H1 (cell line): Measurements from ENCODE around the gene DBH. TPM values are rescaled to one million over a fixed set of nuclear protein-coding genes. Genes with fewer than 3 reads are reported as not detected.

Experiments used
- CTCF ChIA-PET: fragments of 300-600 bp; sonication (Branson Sonifier 250); formaldehyde crosslinking; loops from one replicate; lab custom pipeline; 2021; ENCODE audit not compliant: partially characterized antibody; lab: Charles Lee
- POLR2A ChIA-PET: fragments of 300-600 bp; sonication (Branson Sonifier 250); formaldehyde crosslinking; loops from one replicate; lab custom pipeline; 2021; ENCODE audit warnings: inconsistent platforms; ENCODE audit not compliant: partially characterized antibody; lab: Charles Lee
- DNase-seq, 2 experiments: peaks; one replicate each; pipeline versions ENCODE4 v3.0.0 to v3.0.0-alpha.2; 2010 to 2022; ENCODE audit warnings: low spot score in 2 of 2, low read depth in 1 of 2, mixed read lengths in 1 of 2
- FAIRE-seq: peaks from 2 replicates; lab custom pipeline; 2011; peaks lifted over from hg19 to GRCh38; lab: Jason Lieb, UNC
- H2AFZ ChIP-seq: 2 replicates; pipeline ENCODE4 v1.8.1; 2012; ENCODE audit warnings: low read length, inconsistent platforms
- H2AK5ac ChIP-seq: 2 replicates; pipeline ENCODE4 v1.6.1; 2013; ENCODE audit warnings: low read depth, low read length
- H2BK120ac ChIP-seq: replicated peaks from 2 replicates; pipeline ENCODE3; 2013; ENCODE audit warnings: low read depth, low read length, inconsistent platforms
- H2BK12ac ChIP-seq: 2 replicates; pipeline ENCODE4 v1.6.1; 2013; ENCODE audit warnings: low read depth, low read length
- H2BK15ac ChIP-seq: 2 replicates; pipeline ENCODE4 v1.6.1; 2013; ENCODE audit warnings: low read length
- H2BK20ac ChIP-seq: 2 replicates; pipeline ENCODE4 v1.6.1; 2013; ENCODE audit warnings: low read length
- H2BK5ac ChIP-seq: 2 replicates; pipeline ENCODE4 v1.6.1; 2013; ENCODE audit warnings: low read depth, low read length
- H3K14ac ChIP-seq: 2 replicates; pipeline ENCODE4 v1.6.1; 2013; ENCODE audit warnings: inconsistent platforms; ENCODE audit not compliant: insufficient read length
- H3K18ac ChIP-seq: 2 replicates; pipeline ENCODE4 v1.6.1; 2013; ENCODE audit warnings: low read length; ENCODE audit errors: extremely low read depth
- H3K23ac ChIP-seq: 2 replicates; pipeline ENCODE4 v1.6.1; 2013; ENCODE audit warnings: inconsistent platforms; ENCODE audit not compliant: insufficient read length
- H3K23me2 ChIP-seq: 2 replicates; pipeline ENCODE4 v1.6.1; 2013; ENCODE audit warnings: low read depth, low read length
- H3K27ac ChIP-seq: 2 replicates; pipeline ENCODE4 v1.6.1; 2011; ENCODE audit warnings: low read depth, low read length, inconsistent platforms
- H3K27me3 ChIP-seq, 4 experiments: replicated peaks in 1 of 4; 1 replicate in 1 of 4; 2 replicates in 3 of 4; pipeline versions ENCODE4 v1.6.1 to v1.8.1; 2011 to 2013; ENCODE audit warnings: low read length in 3 of 4, mild to moderate bottlenecking in 3 of 4, inconsistent platforms in 2 of 4, mixed read lengths in 2 of 4, moderate library complexity in 1 of 4; ENCODE audit not compliant: control insufficient read depth in 3 of 4, insufficient read depth in 3 of 4; ENCODE audit errors: extremely low read depth in 1 of 4
- H3K36me3 ChIP-seq, 4 experiments: 2 replicates each; pipeline versions ENCODE4 v1.6.1 to v1.8.1; 2011 to 2013; ENCODE audit warnings: mild to moderate bottlenecking in 4 of 4, low read length in 3 of 4, moderate library complexity in 2 of 4, control low read depth in 1 of 4, inconsistent platforms in 1 of 4; ENCODE audit not compliant: insufficient read depth in 4 of 4, control insufficient read depth in 2 of 4
- H3K4ac ChIP-seq: replicated peaks from 2 replicates; pipeline ENCODE3; 2013; ENCODE audit warnings: low read length, low read depth, mixed read lengths, inconsistent platforms; ENCODE audit not compliant: insufficient read length
- H3K4me1 ChIP-seq, 4 experiments: replicated peaks in 1 of 4; 1 replicate in 1 of 4; 2 replicates in 3 of 4; pipeline versions ENCODE4 v1.6.1 to v1.8.1; 2011 to 2013; ENCODE audit warnings: low read length in 3 of 4, inconsistent platforms in 2 of 4, mixed read lengths in 1 of 4; ENCODE audit not compliant: insufficient read depth in 4 of 4, control insufficient read depth in 3 of 4
- H3K4me2 ChIP-seq, 2 experiments: 2 replicates each; pipeline versions ENCODE4 v1.6.1 to v1.8.1; 2011 to 2013; ENCODE audit warnings: low read depth in 2 of 2, low read length in 2 of 2, control low read depth in 1 of 2, inconsistent platforms in 1 of 2, mild to moderate bottlenecking in 1 of 2; ENCODE audit not compliant: insufficient read depth in 1 of 2
- H3K4me3 ChIP-seq, 4 experiments: fragments of 200-600, 300-600 bp in 1 of 4; sonication (generic), shearing (Covaris generic), sonication (Bioruptor Twin) in 1 of 4; 2 replicates each; pipeline versions ENCODE4 v1.5.1 to v1.8.1; 2011 to 2016; ENCODE audit warnings: low read length in 4 of 4, low read depth in 3 of 4, control low read depth in 2 of 4, inconsistent platforms in 2 of 4, mild to moderate bottlenecking in 2 of 4, mixed read lengths in 1 of 4, moderate library complexity in 1 of 4; ENCODE audit not compliant: insufficient read depth in 2 of 4; ENCODE audit errors: extremely low read depth in 1 of 4
- H3K56ac ChIP-seq: replicated peaks from 2 replicates; pipeline ENCODE3; 2013; ENCODE audit warnings: low read depth, mild to moderate bottlenecking, mixed read lengths, low read length, inconsistent platforms; ENCODE audit not compliant: insufficient read length
- H3K79me1 ChIP-seq: 2 replicates; pipeline ENCODE4 v1.6.1; 2013; ENCODE audit warnings: low read depth, low read length, control low read depth
- H3K79me2 ChIP-seq, 2 experiments: 2 replicates each; pipeline versions ENCODE4 v1.6.1 to v1.8.1; 2012 to 2013; ENCODE audit warnings: low read length in 2 of 2, mild to moderate bottlenecking in 2 of 2, inconsistent platforms in 1 of 2; ENCODE audit not compliant: insufficient read depth in 2 of 2, control insufficient read depth in 1 of 2
- H3K9ac ChIP-seq, 4 experiments: replicated peaks in 1 of 4; 1 replicate in 1 of 4; 2 replicates in 3 of 4; pipeline versions ENCODE4 v1.6.1 to v1.8.1; 2011 to 2013; ENCODE audit warnings: low read depth in 3 of 4, low read length in 3 of 4, control low read depth in 2 of 4, mild to moderate bottlenecking in 2 of 4, moderate library complexity in 2 of 4, inconsistent platforms in 1 of 4; ENCODE audit errors: extremely low read depth in 1 of 4
- H3K9me3 ChIP-seq, 2 experiments: 2 replicates each; pipeline versions ENCODE4 v1.6.1 to v1.8.1; 2012 to 2013; ENCODE audit warnings: mild to moderate bottlenecking in 2 of 2, moderate library complexity in 2 of 2, control low read depth in 1 of 2, inconsistent platforms in 1 of 2, low read depth in 1 of 2, low read length in 1 of 2, mixed read lengths in 1 of 2; ENCODE audit not compliant: insufficient read depth in 2 of 2
- H4K20me1 ChIP-seq, 2 experiments: replicated peaks in 1 of 2; 2 replicates each; pipeline versions ENCODE3 to v1.8.1; 2011 to 2013; ENCODE audit warnings: inconsistent platforms in 2 of 2, low read length in 2 of 2, mild to moderate bottlenecking in 1 of 2; ENCODE audit not compliant: insufficient read depth in 2 of 2, control insufficient read depth in 1 of 2
- H4K5ac ChIP-seq: 2 replicates; pipeline ENCODE4 v1.6.1; 2013; ENCODE audit warnings: low read length, low read depth, mixed read lengths, inconsistent platforms; ENCODE audit not compliant: insufficient read length
- H4K8ac ChIP-seq: 2 replicates; pipeline ENCODE4 v1.8.0; 2013; ENCODE audit warnings: mild to moderate bottlenecking, moderate library complexity, low read length, inconsistent platforms; ENCODE audit not compliant: insufficient read depth; ENCODE audit errors: extremely low read depth
- H4K91ac ChIP-seq: replicated peaks from 2 replicates; pipeline ENCODE3; 2013; ENCODE audit warnings: low read length, mixed read lengths, inconsistent platforms; ENCODE audit not compliant: insufficient read length
- CBX8 ChIP-seq: fragments of 300-800, 300-1000 bp; sonication (generic); IDR thresholded peaks from 2 replicates; pipeline ENCODE4 v1.7.1; 2016; ENCODE audit warnings: low read depth, low read length, borderline replicate concordance
- CHD1 ChIP-seq: IDR thresholded peaks from 2 replicates; pipeline ENCODE4 v1.6.1; 2012; ENCODE audit warnings: low read depth, low read length, improper control_type of control experiment
- CTCF ChIP-seq, 3 experiments: IDR thresholded peaks; 1 replicate in 2 of 3; 2 replicates in 1 of 3; pipeline versions ENCODE4 v1.5.1 to v1.6.1; 2011; ENCODE audit warnings: low read length in 3 of 3, mild to moderate bottlenecking in 3 of 3, inconsistent platforms in 2 of 3, low read depth in 1 of 3, moderate library complexity in 1 of 3; ENCODE audit not compliant: insufficient read depth in 1 of 3; ENCODE audit errors: control extremely low read depth in 1 of 3
- E2F6 ChIP-seq: IDR thresholded peaks from 2 replicates; pipeline ENCODE4 v1.6.1; 2012; ENCODE audit warnings: inconsistent platforms
- EZH2 ChIP-seq: fragments of 200-600 bp; sonication (generic); IDR thresholded peaks from 2 replicates; pipeline ENCODE4 v1.7.1; 2012; ENCODE audit warnings: low read depth, mild to moderate bottlenecking, moderate library complexity, low read length, inconsistent platforms; ENCODE audit not compliant: severe bottlenecking
- KDM1A ChIP-seq: fragments of 200-600, 300-600 bp; sonication (generic); IDR thresholded peaks from 2 replicates; pipeline ENCODE4 v1.7.1; 2016; ENCODE audit warnings: mild to moderate bottlenecking, low read length, borderline replicate concordance
- RAD21 ChIP-seq, 2 experiments: IDR thresholded peaks in 1 of 2; conservative IDR thresholded peaks in 1 of 2; 2 replicates each; pipeline ENCODE4 v1.6.1; 2011; ENCODE audit warnings: low read depth in 2 of 2, low read length in 2 of 2, improper control_type of control experiment in 1 of 2, inconsistent platforms in 1 of 2, mild to moderate bottlenecking in 1 of 2, moderate library complexity in 1 of 2
- SIN3A ChIP-seq, 2 experiments: IDR thresholded peaks in 1 of 2; conservative IDR thresholded peaks in 1 of 2; 2 replicates each; pipeline ENCODE4 v1.6.1; 2011 to 2012; ENCODE audit warnings: low read length in 2 of 2, improper control_type of control experiment in 1 of 2, low read depth in 1 of 2, mild to moderate bottlenecking in 1 of 2
- TCF12 ChIP-seq: IDR thresholded peaks from 2 replicates; pipeline ENCODE4 v1.6.1; 2011; ENCODE audit warnings: low read depth, mild to moderate bottlenecking, low read length
- YY1 ChIP-seq: IDR thresholded peaks from 2 replicates; pipeline ENCODE4 v1.6.1; 2011; ENCODE audit warnings: low read depth, mild to moderate bottlenecking, low read length
- WGBS, 2 experiments: shearing (Covaris generic) in 1 of 2; methylation state at CpG; one replicate each; pipeline versions ENCODE4 v1.1.6 to v1.1.7; 2013 to 2015; ENCODE audit warnings: low lambda C conversion rate in 2 of 2, mixed read lengths in 2 of 2, inconsistent platforms in 1 of 2, low coverage in 1 of 2, missing lambda C conversion rate in 1 of 2; ENCODE audit not compliant: insufficient replicate concordance in 2 of 2, insufficient coverage in 1 of 2, insufficient read length in 1 of 2; ENCODE audit errors: extremely low coverage in 1 of 2, missing lambda C conversion rate in 1 of 2; 5-methylcytosine and 5-hydroxymethylcytosine counted together
- polyA plus RNA-seq, 7 experiments: library from polyadenylated mRNA; depleted of rRNA in 3 of 7; stranded (reverse) in 5 of 7; unstranded in 2 of 7; fragments of >200 nt in 5 of 7; fragments of 200-250 nt in 2 of 7; gene quantifications; 1 replicate in 5 of 7; 2 replicates in 1 of 7; 4 replicates in 1 of 7; pipeline versions ENCODE4 v1.2.1 to v1.2.3, GENCODE V29; 2011 to 2013; ENCODE audit warnings: missing spikeins in 2 of 7, mixed read lengths in 2 of 7
- total RNA-seq: library from RNA; stranded (reverse); fragmentation: NEBNext Ultra II Directional; extraction: Animal tissue kit (Norgen Biotek cat#: 25700); gene quantifications from 2 replicates; pipeline ENCODE4 v1.2.1, GENCODE V29; 2021

The DBH gene
- total and polyA plus RNA-seq, 2 of the 8 experiments (the other 6 are each of a cell fraction or from before 2014, with no cell fraction given) = 0.18 TPM; not detected in 1

- no peaks in the 10 kb centered on the region; a peak in 1 of 7 replicates for H3K4me1 ChIP-seq
- ChIA-PET POLR2A (interaction anchor here (0.6 kb wide), 1 partner anchor 303 kb away, joined by 3 read pairs; no protein-coding TSS in a partner anchor), CTCF (interaction anchor here (0.7 to 2.0 kb wide), 7 partner anchors 11 to 166 kb away, joined by 3 to 8 read pairs (median 3); partner anchors contain the start of gene MYMK)
- no peak overlapping the region for H2BK120ac ChIP-seq
- no peaks in the 10 kb centered on the region for H3K9me3 ChIP-seq
- no peaks in the 10 kb centered on the region for H3K79me2 ChIP-seq
- DNase-seq = no peak
- H3K4ac ChIP-seq = no peak overlapping the region
- H2AK5ac ChIP-seq = no peak overlapping the region
- FAIRE-seq = no peak
- no peak overlapping the region; the same call in 1 of the 2 replicates for H4K8ac ChIP-seq
- no peak overlapping the region for H2BK15ac ChIP-seq
- H3K14ac ChIP-seq = no peak overlapping the region
- H3K9ac ChIP-seq = no peak overlapping the region
- H4K20me1 ChIP-seq = no peaks in the 10 kb centered on the region
- no peak overlapping the region for H2BK5ac ChIP-seq
- H2AFZ ChIP-seq = no peak overlapping the region
- WGBS, 2 experiments = 81% methylated on average over 4 of the region's 4 CpGs; no CpG with 5 or more reads in 1 of the 2 experiments
- H3K36me3 ChIP-seq = no peaks in the 10 kb centered on the region
- no peak overlapping the region for H3K27ac ChIP-seq
- no peak overlapping the region for H3K4me2 ChIP-seq
- no peak overlapping the region for H2BK12ac ChIP-seq
- H4K5ac ChIP-seq = no peak overlapping the region
- H3K27me3 ChIP-seq = no peaks in the 10 kb centered on the region; a peak in 1 of 7 replicates
- H3K18ac ChIP-seq = no peak overlapping the region
- H3K79me1 ChIP-seq = no peaks in the 10 kb centered on the region
- H3K56ac ChIP-seq = no peak overlapping the region
- H3K23ac ChIP-seq = no peak overlapping the region
- 0 out of 2 replicates have a peak overlapping the region, but pooled peaks have one; percentile 61 for H2BK20ac ChIP-seq
- H4K91ac ChIP-seq = no peak overlapping the region
- H3K4me3 ChIP-seq = no peak overlapping the region
- H3K23me2 ChIP-seq = no peaks in the 10 kb centered on the region
- TF ChIP-seq E2F6 (no peak), SIN3A (conservative IDR thresholded peaks at IDR 0.05 in 1 of 2, IDR thresholded peaks at IDR 0.05 in 1 of 2; ENCODE audit: low read depth in 1 of 2, low read length in 2 of 2) (no peak), CBX8 (no peak), YY1 (no peak), EZH2 (no peak), TCF12 (no peak), KDM1A (no peak), RAD21 (IDR thresholded peaks at IDR 0.05 in 1 of 2, conservative IDR thresholded peaks at IDR 0.05 in 1 of 2; ENCODE audit: low read depth in 2 of 2, low read length in 2 of 2) (no peak), CHD1 (no peak), CTCF (IDR thresholded peaks at IDR 0.05; ENCODE audit: control extremely low read depth in 1 of 3, insufficient read depth in 1 of 3, low read depth in 1 of 3, low read length in 3 of 3) (no peak)
Observed at GRCh38 chr9:133691191-133691590, 55.0 kb downstream of the DBH start.
